Mucosa of descending colon (tissue), 3 donors: Measurements from ENCODE around the gene SAMD1. TPM values are rescaled to one million over a fixed set of nuclear protein-coding genes. Genes with fewer than 3 reads are reported as not detected.
A peak's percentile ranks its signal among the peaks of the same experiment; 100 is the strongest.

ENCODE experiments used
- ATAC-seq: fragments of 200-7000 bp; cut with Tn5 transposase; one replicate; pipeline ENCODE4 v1.9.1; 2020; ENCODE audit warnings: mild to moderate bottlenecking, moderate library complexity
- DNase-seq, 3 donors: peaks; one replicate each; pipeline ENCODE4 v3.0.0-alpha.2; 2020
- H3K36me3 ChIP-seq: fragments of 200-600 bp; one replicate; pipeline ENCODE4 v1.8.0; 2021; ENCODE audit warnings: low read depth, mild to moderate bottlenecking
- H3K4me1 ChIP-seq: fragments of 200-600 bp; one replicate; pipeline ENCODE4 v1.8.0; 2021; ENCODE audit warnings: low read depth, mild to moderate bottlenecking
- H3K4me3 ChIP-seq: fragments of 200-600 bp; one replicate; pipeline ENCODE4 v1.8.0; 2021; ENCODE audit warnings: mild to moderate bottlenecking
- H3K9me3 ChIP-seq: fragments of 200-600 bp; one replicate; pipeline ENCODE4 v1.8.0; 2021; ENCODE audit warnings: mild to moderate bottlenecking
- CTCF ChIP-seq: fragments of 200-600 bp; IDR thresholded peaks from one replicate; pipeline ENCODE4 v1.8.0; 2022; ENCODE audit warnings: antibody characterized with exemption, mild to moderate bottlenecking
- intact Hi-C, 2 donors: fragments of 100-400 bp; cut with DNase I in 1 of 2; cut with micrococcal nuclease in 1 of 2; formaldehyde crosslinking; loops; one replicate each; pipeline versions ENCODE4 v1.11.0 to v1.11.1; 2022; cut with DNase I, micrococcal nuclease
- total RNA-seq, 3 donors: library from RNA; stranded (reverse); fragmentation: NEBNext Ultra II Directional in 2 of 3; extraction: Animal tissue kit (Norgen Biotek cat#: 25700) in 2 of 3; gene quantifications; one replicate each; pipeline versions ENCODE4 v1.2.1 to v1.2.4, GENCODE V29; 2021 to 2023
- donor health status: DM: no; HTN: no; CAD: no; lungs with moderate emphysema.
- donor health status: DM: no; HTN: no; CAD: no.
- donor health status: DM: no; HTN: yes; CAD: no.

The SAMD1 gene
- total RNA-seq, 3 donors from 2014 or later: 39.8 to 61.8 (median 49.6) TPM

- H3K9me3 ChIP-seq: no peaks in the 10 kb centered on the region
- peak overlapping the region; percentile 63 for H3K4me3 ChIP-seq
- ATAC-seq (peak; percentile 91), DNase-seq (peak; percentile 99)
- H3K4me1 ChIP-seq: peaks cover 22% of the 10 kb centered on the region
- H3K36me3 ChIP-seq: peaks cover 4% of the 10 kb centered on the region
- no peak for TF ChIP-seq CTCF
- intact Hi-C loops: no loop called here
These were observed 9.4 kb downstream of the SAMD1 start for GRCh38 chr19:14080887-14081796.

- no peaks in the 10 kb centered on the region for H3K9me3 ChIP-seq
- TF ChIP-seq CTCF: no peak
- intact Hi-C loops: loop anchor here in 1 of 2 donors (10.0 kb wide), 1 partner anchor 194 kb away; no protein-coding TSS in a partner anchor
- ATAC-seq: no peak
- DNase-seq: no peak
- H3K36me3 ChIP-seq: peaks cover 4% of the 10 kb centered on the region
- no peak overlapping the region for H3K4me3 ChIP-seq
- H3K4me1 ChIP-seq: peaks cover 27% of the 10 kb centered on the region
These were observed 12.1 kb downstream of the SAMD1 start for GRCh38 chr19:14078411-14078810.

- TF ChIP-seq CTCF: no peak
- DNase-seq (peak; percentile 79 to 84 (median 83)), ATAC-seq (peak; percentile 54)
- intact Hi-C loops: loop anchor here (5.0 to 10.0 kb wide), 2 partner anchors 189 to 192 kb away; no protein-coding TSS in a partner anchor
- H3K4me1 ChIP-seq: peaks cover 11% of the 10 kb centered on the region
- no peaks in the 10 kb centered on the region for H3K9me3 ChIP-seq
- H3K4me3 ChIP-seq: peak overlapping the region; percentile 61
- no peaks in the 10 kb centered on the region for H3K36me3 ChIP-seq
These were observed 16.4 kb downstream of the SAMD1 start for GRCh38 chr19:14073925-14074838.

GRCh38 chr19:14073261-14073924, 17.2 kb downstream of the SAMD1 start:
- Histone ChIP-seq H3K9me3 (no peaks in the 10 kb centered on the region), H3K36me3 (no peaks in the 10 kb centered on the region), H3K4me3 (peak overlapping the region; percentile 61), H3K4me1 (peaks cover 11% of the 10 kb centered on the region)
- intact Hi-C loops: loop anchor here (5.0 to 10.0 kb wide), 2 partner anchors 189 to 191 kb away; no protein-coding TSS in a partner anchor
- peak; percentile 62 for ATAC-seq
- DNase-seq: peak; percentile 82 to 87 (median 87)
- peak; percentile 75 for TF ChIP-seq CTCF
